Hepatocyte (in vitro differentiated cells): ENCODE data around the gene BLOC1S1. TPM values are rescaled to one million over a fixed set of nuclear protein-coding genes. Genes with fewer than 3 reads are reported as not detected.

Source experiments
- DNase-seq: peaks from one replicate; pipeline ENCODE4 v3.0.0-alpha.2; 2016; ENCODE audit warnings: low spot score
- H2AFZ ChIP-seq: fragments of 200-600 bp; sonication (generic); 2 replicates; pipeline ENCODE4 v1.6.0; 2016; ENCODE audit warnings: antibody characterized with exemption, mild to moderate bottlenecking
- H3K27ac ChIP-seq: fragments of 200-600 bp; sonication (generic); 2 replicates; pipeline ENCODE4 v1.5.1; 2016; ENCODE audit warnings: mild to moderate bottlenecking
- H3K27me3 ChIP-seq: fragments of 200-600 bp; sonication (generic); 2 replicates; pipeline ENCODE4 v1.6.1; 2016
- H3K36me3 ChIP-seq: fragments of 200-600 bp; sonication (generic); replicated peaks from 2 replicates; pipeline ENCODE4 v1.5.1; 2016; ENCODE audit warnings: low read depth; ENCODE audit not compliant: insufficient read depth
- H3K4me1 ChIP-seq: fragments of 200-600 bp; sonication (generic); 2 replicates; pipeline ENCODE4 v1.5.1; 2016; ENCODE audit warnings: mild to moderate bottlenecking, moderate library complexity; ENCODE audit not compliant: insufficient read depth
- H3K4me2 ChIP-seq: fragments of 200-600 bp; sonication (generic); 2 replicates; pipeline ENCODE4 v1.6.0; 2016
- H3K4me3 ChIP-seq: fragments of 200-600 bp; sonication (generic); 2 replicates; pipeline ENCODE4 v1.5.1; 2016; ENCODE audit warnings: mild to moderate bottlenecking
- H3K79me2 ChIP-seq: fragments of 200-600 bp; sonication (generic); 2 replicates; pipeline ENCODE4 v1.6.0; 2017; ENCODE audit warnings: mild to moderate bottlenecking
- H3K9me2 ChIP-seq: fragments of 200-600 bp; sonication (generic); replicated peaks from 2 replicates; pipeline ENCODE4 v1.6.0; 2017; ENCODE audit warnings: mild to moderate bottlenecking; ENCODE audit not compliant: insufficient read depth
- H3K9me3 ChIP-seq: fragments of 200-600 bp; sonication (generic); 2 replicates; pipeline ENCODE4 v1.5.1; 2016; ENCODE audit warnings: low read depth, mild to moderate bottlenecking
- H4K20me1 ChIP-seq: fragments of 200-600 bp; sonication (generic); 2 replicates; pipeline ENCODE4 v1.6.0; 2016; ENCODE audit warnings: mild to moderate bottlenecking; ENCODE audit not compliant: insufficient read depth, poor library complexity, severe bottlenecking
- EZH2 ChIP-seq: fragments of 200-600 bp; sonication (generic); IDR thresholded peaks from 2 replicates; pipeline ENCODE4 v1.6.1; 2016; ENCODE audit warnings: antibody characterized with exemption, mild to moderate bottlenecking, borderline replicate concordance
- EZH2phosphoT487 ChIP-seq: fragments of 200-600 bp; sonication (generic); IDR thresholded peaks from one replicate; pipeline ENCODE4 v1.6.1; 2018; ENCODE audit warnings: antibody characterized with exemption, mild to moderate bottlenecking, low read depth, moderate library complexity; ENCODE audit not compliant: unreplicated experiment, severe bottlenecking
- WGBS: methylation state at CpG from one replicate; pipeline ENCODE4 v1.1.6; 2016; ENCODE audit warnings: low lambda C conversion rate; ENCODE audit errors: missing lambda C conversion rate; 5-methylcytosine and 5-hydroxymethylcytosine counted together
- polyA plus RNA-seq: library from polyadenylated mRNA; unstranded; fragments of >200 nt; fragmentation: Nextera tagmentation; extraction: Ambion mirVana; gene quantifications from 2 replicates; pipeline ENCODE4 v1.2.1, GENCODE V29; 2016
- small RNA-seq: library from RNA; depleted of rRNA; stranded (forward); fragments of <200 nt; gene quantifications from one replicate; pipeline ENCODE3, GENCODE V24; 2014
- total RNA-seq: library from RNA; depleted of rRNA; stranded (reverse); fragments of >200 nt; gene quantifications from 2 replicates; pipeline ENCODE4 v1.2.3, GENCODE V29; 2014
- TF ChIP-seq, protein P1 (sequence below): fragments of 200-600 bp; sonication (generic); IDR thresholded peaks from 2 replicates; pipeline ENCODE4 v1.5.1; 2016; ENCODE audit warnings: antibody characterized with exemption, mild to moderate bottlenecking; ENCODE audit not compliant: poor library complexity

The BLOC1S1 gene
- total and polyA plus RNA-seq, 2 experiments from 2014 or later, result 159 to 236 TPM

DNA sequence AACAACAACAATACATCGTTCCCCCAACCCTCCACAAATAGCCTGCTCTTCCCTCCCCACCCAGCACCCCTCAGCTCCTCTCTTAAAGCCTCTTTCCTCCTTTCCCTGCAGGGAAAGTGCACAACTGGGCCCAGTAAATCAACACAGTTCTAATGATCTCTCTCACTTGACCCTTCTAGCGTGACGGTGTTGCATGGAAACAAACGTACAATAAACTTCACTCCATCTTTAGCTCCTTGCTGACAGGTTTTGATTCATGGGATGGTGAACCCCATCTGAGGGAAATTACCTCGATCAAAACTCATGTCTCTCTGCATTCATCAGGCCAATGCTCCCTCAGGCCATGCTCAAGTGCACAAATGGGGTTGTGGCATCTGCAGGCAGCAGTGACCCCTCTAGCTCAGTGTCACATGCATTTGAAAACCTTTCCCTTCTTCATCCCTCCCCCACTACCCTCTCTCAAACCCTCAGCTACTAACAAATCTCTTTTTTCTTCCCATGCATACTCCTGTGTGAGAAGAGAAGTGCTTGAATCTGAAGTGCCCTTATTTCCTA is 50.0 kb downstream of the BLOC1S1 start:
- no peaks in the 10 kb centered on the region for H3K36me3 ChIP-seq
- H3K9me2 ChIP-seq, result no peaks in the 10 kb centered on the region
- no peaks in the 10 kb centered on the region for H3K4me1 ChIP-seq
- no peak overlapping the region for H2AFZ ChIP-seq
- no peak overlapping the region for H3K4me3 ChIP-seq
- H3K27me3 ChIP-seq, result no peaks in the 10 kb centered on the region
- no peak overlapping the region for H3K4me2 ChIP-seq
- TF ChIP-seq EZH2phosphoT487, result no peak
- TF ChIP-seq EZH2, result no peak
- TF ChIP-seq, protein P1, sequence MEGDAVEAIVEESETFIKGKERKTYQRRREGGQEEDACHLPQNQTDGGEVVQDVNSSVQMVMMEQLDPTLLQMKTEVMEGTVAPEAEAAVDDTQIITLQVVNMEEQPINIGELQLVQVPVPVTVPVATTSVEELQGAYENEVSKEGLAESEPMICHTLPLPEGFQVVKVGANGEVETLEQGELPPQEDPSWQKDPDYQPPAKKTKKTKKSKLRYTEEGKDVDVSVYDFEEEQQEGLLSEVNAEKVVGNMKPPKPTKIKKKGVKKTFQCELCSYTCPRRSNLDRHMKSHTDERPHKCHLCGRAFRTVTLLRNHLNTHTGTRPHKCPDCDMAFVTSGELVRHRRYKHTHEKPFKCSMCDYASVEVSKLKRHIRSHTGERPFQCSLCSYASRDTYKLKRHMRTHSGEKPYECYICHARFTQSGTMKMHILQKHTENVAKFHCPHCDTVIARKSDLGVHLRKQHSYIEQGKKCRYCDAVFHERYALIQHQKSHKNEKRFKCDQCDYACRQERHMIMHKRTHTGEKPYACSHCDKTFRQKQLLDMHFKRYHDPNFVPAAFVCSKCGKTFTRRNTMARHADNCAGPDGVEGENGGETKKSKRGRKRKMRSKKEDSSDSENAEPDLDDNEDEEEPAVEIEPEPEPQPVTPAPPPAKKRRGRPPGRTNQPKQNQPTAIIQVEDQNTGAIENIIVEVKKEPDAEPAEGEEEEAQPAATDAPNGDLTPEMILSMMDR, result no peak
- DNase-seq, result no peak
- no peak overlapping the region for H3K27ac ChIP-seq
- H4K20me1 ChIP-seq, result no peaks in the 10 kb centered on the region
- H3K9me3 ChIP-seq, result no peaks in the 10 kb centered on the region
- peaks cover 24% of the 10 kb centered on the region for H3K79me2 ChIP-seq
- 86% methylated on average over 5 of the region's 5 CpGs for WGBS

DNA sequence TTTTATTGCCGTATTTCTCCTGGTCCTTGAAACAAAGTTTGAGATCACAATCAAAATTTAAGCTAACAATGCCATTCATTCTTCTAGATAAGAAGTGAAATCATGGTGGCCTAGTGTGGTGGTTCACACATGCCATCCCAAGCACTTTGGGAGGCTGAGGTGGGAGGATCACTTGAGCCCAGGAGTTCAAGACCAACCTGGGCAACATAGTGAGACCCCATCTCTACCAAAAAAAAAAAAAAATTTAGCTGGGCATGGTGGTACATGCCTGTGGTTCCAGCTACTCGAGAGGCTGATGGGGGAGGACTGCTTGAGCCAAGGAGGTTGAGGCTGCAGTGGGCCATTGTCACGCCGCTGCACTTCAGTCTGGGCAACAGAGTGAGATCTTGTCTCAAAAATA is 51.3 kb downstream of the BLOC1S1 start:
- Histone ChIP-seq H2AFZ (no peak overlapping the region), H3K9me2 (no peaks in the 10 kb centered on the region), H3K27ac (no peak overlapping the region), H3K4me3 (no peak overlapping the region), H3K79me2 (peaks cover 24% of the 10 kb centered on the region), H3K4me1 (no peaks in the 10 kb centered on the region), H4K20me1 (peaks cover 3% of the 10 kb centered on the region), H3K9me3 (no peaks in the 10 kb centered on the region), H3K36me3 (no peaks in the 10 kb centered on the region), H3K4me2 (no peak overlapping the region), H3K27me3 (no peaks in the 10 kb centered on the region)
- TF ChIP-seq, protein P1, result no peak
- TF ChIP-seq EZH2phosphoT487, result no peak
- no peak for TF ChIP-seq EZH2
- no peak for DNase-seq
- 96% methylated on average over 4 of the region's 4 CpGs for WGBS

Small RNA genes within 50 kb of the gene (small RNA-seq; reads per million reads assigned to genes)
- gene AC009779.1, result not detected
- not detected for gene RF00017

Other genes with a start within 250 kb of the BLOC1S1 start
- not detected in 2 replicates for gene OR6C70, start 245.9 kb upstream of the BLOC1S1 start, total RNA-seq
- not detected in 2 replicates for gene OR6C70, start 245.9 kb upstream of the BLOC1S1 start, polyA plus RNA-seq
- gene OR6C68, start 223.7 kb upstream of the BLOC1S1 start, total RNA-seq, result not detected in 2 replicates
- not detected in 2 replicates for gene OR6C68, start 223.7 kb upstream of the BLOC1S1 start, polyA plus RNA-seq
- not detected in 2 replicates for gene OR6C4, start 166.4 kb upstream of the BLOC1S1 start, total RNA-seq
- gene OR6C4, start 166.4 kb upstream of the BLOC1S1 start, polyA plus RNA-seq, result not detected in 2 replicates
- not detected in 2 replicates for gene OR2AP1, start 143.6 kb upstream of the BLOC1S1 start, total RNA-seq
- not detected in 2 replicates for gene OR2AP1, start 143.6 kb upstream of the BLOC1S1 start, polyA plus RNA-seq
- gene OR10P1, start 79.2 kb upstream of the BLOC1S1 start, total RNA-seq, result not detected in 2 replicates
- not detected in 2 replicates for gene OR10P1, start 79.2 kb upstream of the BLOC1S1 start, polyA plus RNA-seq
- 13.0 and 15.2 TPM in 2 replicates for gene ITGA7, start 8.1 kb upstream of the BLOC1S1 start, total RNA-seq
- gene ITGA7, start 8.1 kb upstream of the BLOC1S1 start, polyA plus RNA-seq, result 18.9 and 22.8 TPM in 2 replicates
- gene RDH5, start 4.3 kb downstream of the BLOC1S1 start, total RNA-seq, result 36.2 and 48.7 TPM in 2 replicates
- gene RDH5, start 4.3 kb downstream of the BLOC1S1 start, polyA plus RNA-seq, result 38.0 and 43.7 TPM in 2 replicates
- 1,401 and 1,504 TPM in 2 replicates for gene CD63, start 13.0 kb downstream of the BLOC1S1 start, total RNA-seq
- 2,624 and 2,749 TPM in 2 replicates for gene CD63, start 13.0 kb downstream of the BLOC1S1 start, polyA plus RNA-seq
- 7.9 and 10.8 TPM in 2 replicates for gene GDF11, start 27.1 kb downstream of the BLOC1S1 start, total RNA-seq
- 3.7 and 4.1 TPM in 2 replicates for gene GDF11, start 27.1 kb downstream of the BLOC1S1 start, polyA plus RNA-seq
- gene SARNP, start 101.7 kb downstream of the BLOC1S1 start, total RNA-seq, result 84.2 and 118 TPM in 2 replicates
- 103 and 117 TPM in 2 replicates for gene SARNP, start 101.7 kb downstream of the BLOC1S1 start, polyA plus RNA-seq
- 28.6 and 34.2 TPM in 2 replicates for gene ORMDL2, start 102.0 kb downstream of the BLOC1S1 start, total RNA-seq
- 93.0 and 106 TPM in 2 replicates for gene ORMDL2, start 102.0 kb downstream of the BLOC1S1 start, polyA plus RNA-seq
- 29.4 and 43.4 TPM in 2 replicates for gene DNAJC14, start 113.5 kb downstream of the BLOC1S1 start, total RNA-seq
- 24.5 and 26.5 TPM in 2 replicates for gene DNAJC14, start 113.5 kb downstream of the BLOC1S1 start, polyA plus RNA-seq
- gene MMP19, start 126.9 kb downstream of the BLOC1S1 start, total RNA-seq, result 6.1 and 6.4 TPM in 2 replicates
- 10.8 and 16.4 TPM in 2 replicates for gene MMP19, start 126.9 kb downstream of the BLOC1S1 start, polyA plus RNA-seq
- gene PYM1, start 211.8 kb downstream of the BLOC1S1 start, total RNA-seq, result 33.7 and 44.5 TPM in 2 replicates
- 39.9 and 51.1 TPM in 2 replicates for gene PYM1, start 211.8 kb downstream of the BLOC1S1 start, polyA plus RNA-seq
- gene DGKA, start 215.1 kb downstream of the BLOC1S1 start, total RNA-seq, result 25.3 and 27.0 TPM in 2 replicates
- gene DGKA, start 215.1 kb downstream of the BLOC1S1 start, polyA plus RNA-seq, result 25.4 and 25.9 TPM in 2 replicates
- gene PMEL, start 250.0 kb downstream of the BLOC1S1 start, total RNA-seq, result 8.6 and 15.3 TPM in 2 replicates
- gene PMEL, start 250.0 kb downstream of the BLOC1S1 start, polyA plus RNA-seq, result 27.9 and 34.2 TPM in 2 replicates